Fibroblast of lung (primary cell): Measurements from ENCODE around the gene RCL1.

Source experiments
- EZH2 ChIP-seq: IDR thresholded peaks from 2 replicates; pipeline ENCODE4 v1.5.1; 2012; ENCODE audit warnings: low read length, control low read depth, mild to moderate bottlenecking; ENCODE audit errors: missing control alignments
- TF ChIP-seq, protein P1 (sequence below), 2 donors: IDR thresholded peaks in 1 of 2; conservative IDR thresholded peaks in 1 of 2; 1 replicate in 1 of 2; 2 replicates in 1 of 2; pipeline ENCODE4 v1.5.1; 2011 to 2012; ENCODE audit warnings: low read length in 2 of 2, control low read depth in 1 of 2, inconsistent platforms in 1 of 2, low read depth in 1 of 2, mild to moderate bottlenecking in 1 of 2

DNA sequence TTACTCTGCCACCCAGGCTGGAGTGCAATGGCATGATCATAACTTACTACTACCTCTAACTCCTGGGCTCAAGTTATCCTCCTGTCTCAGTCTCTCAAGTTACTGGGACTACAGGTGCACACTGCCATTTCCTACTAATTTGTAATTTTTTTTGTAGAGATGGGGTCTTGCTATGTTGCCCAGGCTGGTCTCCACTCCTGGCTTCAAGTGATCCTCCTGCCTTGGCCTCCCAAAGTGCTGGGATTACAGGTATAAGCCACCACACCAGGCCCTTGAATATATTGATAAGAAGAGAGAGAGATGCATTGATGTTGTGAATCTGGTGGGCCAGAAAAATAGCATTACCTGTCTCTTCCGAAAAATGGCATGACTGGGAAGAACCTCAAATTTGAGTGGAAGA, 21.0 kb upstream of the RCL1 start:
- TF ChIP-seq, protein P1, sequence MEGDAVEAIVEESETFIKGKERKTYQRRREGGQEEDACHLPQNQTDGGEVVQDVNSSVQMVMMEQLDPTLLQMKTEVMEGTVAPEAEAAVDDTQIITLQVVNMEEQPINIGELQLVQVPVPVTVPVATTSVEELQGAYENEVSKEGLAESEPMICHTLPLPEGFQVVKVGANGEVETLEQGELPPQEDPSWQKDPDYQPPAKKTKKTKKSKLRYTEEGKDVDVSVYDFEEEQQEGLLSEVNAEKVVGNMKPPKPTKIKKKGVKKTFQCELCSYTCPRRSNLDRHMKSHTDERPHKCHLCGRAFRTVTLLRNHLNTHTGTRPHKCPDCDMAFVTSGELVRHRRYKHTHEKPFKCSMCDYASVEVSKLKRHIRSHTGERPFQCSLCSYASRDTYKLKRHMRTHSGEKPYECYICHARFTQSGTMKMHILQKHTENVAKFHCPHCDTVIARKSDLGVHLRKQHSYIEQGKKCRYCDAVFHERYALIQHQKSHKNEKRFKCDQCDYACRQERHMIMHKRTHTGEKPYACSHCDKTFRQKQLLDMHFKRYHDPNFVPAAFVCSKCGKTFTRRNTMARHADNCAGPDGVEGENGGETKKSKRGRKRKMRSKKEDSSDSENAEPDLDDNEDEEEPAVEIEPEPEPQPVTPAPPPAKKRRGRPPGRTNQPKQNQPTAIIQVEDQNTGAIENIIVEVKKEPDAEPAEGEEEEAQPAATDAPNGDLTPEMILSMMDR (conservative IDR thresholded peaks at IDR 0.05 in 1 of 2, IDR thresholded peaks at IDR 0.05 in 1 of 2; ENCODE audit: low read depth in 1 of 2, low read length in 2 of 2): no peak
- no peak for TF ChIP-seq EZH2
